ENCODE results near the gene CNIH4. TPM values are rescaled to one million over a fixed set of nuclear protein-coding genes. Genes with fewer than 3 reads are reported as not detected.
"Not testable (repeated sequence)": the region's sequence is repeated elsewhere in the genome, so short reads cannot be mapped to it uniquely, and the experiment has no call there.

CNIH4 gene
- 10 to 100 TPM; 28.9 to 51.2 (median 42.6) TPM for total RNA-seq

DNA sequence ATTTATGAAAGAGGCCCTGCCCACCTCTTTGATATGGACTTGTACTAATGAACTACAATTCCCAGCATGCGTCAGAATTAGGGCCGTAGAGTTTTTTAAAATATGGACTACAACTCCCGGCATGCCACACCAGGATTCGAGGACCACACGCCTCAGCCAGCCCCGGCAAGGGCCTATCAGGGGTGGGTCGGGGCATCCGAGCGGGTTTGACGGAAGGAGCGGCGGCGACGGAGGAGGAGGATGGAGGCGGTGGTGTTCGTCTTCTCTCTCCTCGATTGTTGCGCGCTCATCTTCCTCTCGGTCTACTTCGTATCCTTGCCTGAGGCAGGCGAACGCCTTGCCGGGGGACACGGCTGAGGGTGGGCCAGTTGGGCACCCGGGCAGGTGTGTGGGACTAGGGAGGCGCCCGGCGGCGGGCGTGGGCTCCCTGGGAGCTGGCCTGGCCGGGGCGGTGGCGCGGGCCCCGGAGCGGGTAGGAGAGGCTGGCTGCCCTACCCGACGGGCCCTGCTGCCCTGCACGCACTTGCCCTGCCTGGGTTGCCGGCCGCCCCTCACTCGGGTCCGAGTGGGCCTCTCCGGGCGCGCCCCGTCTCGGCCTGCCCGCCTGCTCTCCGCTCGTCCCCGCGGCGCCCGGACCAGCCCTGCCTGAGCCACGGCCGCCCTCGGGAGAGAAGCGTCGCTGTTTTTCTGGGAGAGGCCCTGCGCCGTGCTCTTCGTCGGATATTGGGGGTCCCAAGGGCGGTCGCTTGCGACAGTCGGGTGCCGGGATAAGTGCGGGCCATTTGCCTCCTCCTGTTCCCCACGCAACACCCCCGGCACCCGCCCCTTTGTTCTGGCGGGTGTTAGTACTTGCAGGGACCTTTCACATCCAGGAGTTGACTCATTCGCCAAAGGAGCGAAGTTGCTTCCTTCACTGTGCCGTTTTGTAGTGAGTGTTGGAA, at the start of gene CNIH4:
Gene CNIH4 (plus strand): TSS at position 195 of the 941 bp plus-strand sequence. CDS start 46 bp downstream, at position 241.
- intact Hi-C loops (cut with DNase I; ENCODE audit: low total_unique reads), result no loop called here
- peak within 1 kb of the TSS; percentile 90 to 94 for H3K27ac ChIP-seq

DNA sequence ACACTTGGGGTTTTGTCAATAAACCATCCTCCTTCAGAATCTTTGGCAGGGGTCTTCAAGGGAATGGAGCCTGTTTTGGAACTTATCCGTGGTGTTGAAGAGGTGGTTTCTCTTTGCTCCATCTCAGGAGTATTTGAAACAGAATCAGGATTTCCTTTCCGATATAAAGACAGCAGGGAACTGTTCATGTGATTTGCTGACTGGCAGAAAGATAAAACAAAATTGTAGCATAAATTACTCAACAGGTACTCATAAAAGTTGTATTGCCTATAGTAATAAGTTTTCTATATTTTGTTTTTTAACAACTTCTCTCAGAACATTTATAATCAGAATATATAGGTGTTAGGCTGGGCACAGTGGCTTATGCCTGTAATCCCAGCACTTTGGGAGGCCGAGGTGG, 48.6 kb upstream of the CNIH4 start:
- TF ChIP-seq POLR2A (IDR thresholded peaks at IDR 0.05) (no peak), CTCF (IDR thresholded peaks at IDR 0.05) (no peak)
- Histone ChIP-seq H3K27me3 (no peaks in the 10 kb centered on the region), H3K4me1 (no peaks in the 10 kb centered on the region), H3K36me3 (no peaks in the 10 kb centered on the region), H3K4me3 (no peak overlapping the region), H3K27ac (no peak overlapping the region), H3K9me3 (no peaks in the 10 kb centered on the region)
- intact Hi-C loops (cut with DNase I; ENCODE audit: low total_unique reads), result no loop called here
- no peak for DNase-seq

More for the DNA sequence above, at the start of gene CNIH4:
- Histone ChIP-seq H3K4me3 (peak within 1 kb of the TSS; percentile 69 to 74), H3K36me3 (no peaks in the 10 kb centered on the region), H3K4me1 (peaks cover 0 to 8% of the 10 kb centered on the region in 2 donors), H3K27me3 (no peaks in the 10 kb centered on the region), H3K9me3 (no peaks in the 10 kb centered on the region)
- peak; percentile 84 to 92 for DNase-seq
- TF ChIP-seq CTCF (IDR thresholded peaks at IDR 0.05) (peak in 1 of 4 experiments; percentile 6), POLR2A (IDR thresholded peaks at IDR 0.05) (peak; percentile 73 to 81)

DNA sequence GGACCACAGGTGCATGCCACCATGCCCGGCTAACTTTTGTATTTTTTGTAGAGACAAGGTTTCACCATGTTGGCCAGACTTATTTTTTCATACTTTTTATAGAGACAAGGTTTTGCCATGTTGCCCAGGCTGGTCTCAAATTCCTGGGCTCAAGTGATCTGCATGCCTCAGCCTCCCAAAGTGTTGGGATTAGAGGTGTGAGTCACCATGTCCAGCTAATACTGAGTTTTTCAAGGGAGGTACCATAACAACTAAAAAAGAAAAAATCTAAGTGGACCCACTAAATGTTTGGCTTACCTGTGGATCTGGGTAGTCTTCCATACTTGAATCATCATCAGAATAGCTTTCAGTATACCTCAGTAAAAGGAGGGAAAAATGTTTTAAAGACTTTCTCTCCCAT, 45.2 kb upstream of the CNIH4 start:
- H3K36me3 ChIP-seq; intact Hi-C loops (cut with DNase I; ENCODE audit: low total_unique reads); H3K4me1 ChIP-seq; H3K9me3 ChIP-seq; H3K4me3 ChIP-seq; DNase-seq; H3K27ac ChIP-seq; H3K27me3 ChIP-seq: not testable (repeated sequence)

GRCh38 chr1:224312025-224312424, 44.7 kb upstream of the CNIH4 start:
- H3K27me3 ChIP-seq, result no peaks in the 10 kb centered on the region
- no peak overlapping the region for H3K27ac ChIP-seq
- no peak for DNase-seq
- H3K9me3 ChIP-seq, result no peaks in the 10 kb centered on the region
- H3K4me3 ChIP-seq, result no peak overlapping the region
- H3K36me3 ChIP-seq, result no peaks in the 10 kb centered on the region
- TF ChIP-seq POLR2A (IDR thresholded peaks at IDR 0.05), result no peak
- TF ChIP-seq CTCF (IDR thresholded peaks at IDR 0.05), result no peak
- H3K4me1 ChIP-seq, result no peaks in the 10 kb centered on the region
- intact Hi-C loops (cut with DNase I; ENCODE audit: low total_unique reads), result no loop called here

- no peaks in the 10 kb centered on the region for H3K4me1 ChIP-seq
- no peak for TF ChIP-seq CTCF (IDR thresholded peaks at IDR 0.05)
- TF ChIP-seq POLR2A (IDR thresholded peaks at IDR 0.05), result no peak
- H3K9me3 ChIP-seq, result no peaks in the 10 kb centered on the region
- H3K4me3 ChIP-seq, result no peak overlapping the region
- H3K27ac ChIP-seq, result no peak overlapping the region
- DNase-seq, result no peak
- no peaks in the 10 kb centered on the region for H3K27me3 ChIP-seq
- H3K36me3 ChIP-seq, result no peaks in the 10 kb centered on the region
- intact Hi-C loops (cut with DNase I; ENCODE audit: low total_unique reads), result no loop called here
Measured at GRCh38 chr1:224317383-224318045, 39.2 kb upstream of the CNIH4 start.

Data from uterus (tissue), 4 donors.